Ishikawa (cell line): ENCODE data around the gene CCDC50.

ENCODE experiments used
- CEBPB ChIP-seq: IDR thresholded peaks from 2 replicates; pipeline ENCODE4 v1.6.1; 2012
- EGR1 ChIP-seq: IDR thresholded peaks from 2 replicates; pipeline ENCODE4 v1.6.1; 2012
- EP300 ChIP-seq: IDR thresholded peaks from 2 replicates; pipeline ENCODE4 v1.6.1; 2012; ENCODE audit warnings: borderline replicate concordance
- FOXM1 ChIP-seq: IDR thresholded peaks from 2 replicates; pipeline ENCODE4 v1.6.1; 2012; ENCODE audit warnings: low read depth, borderline replicate concordance
- RAD21 ChIP-seq: IDR thresholded peaks from 2 replicates; pipeline ENCODE4 v1.6.1; 2012; ENCODE audit warnings: low read depth
- REST ChIP-seq: IDR thresholded peaks from 2 replicates; pipeline ENCODE4 v1.6.1; 2012; ENCODE audit warnings: low read depth, mild to moderate bottlenecking
- TAF1 ChIP-seq: IDR thresholded peaks from 2 replicates; pipeline ENCODE4 v1.6.1; 2012; ENCODE audit warnings: low read depth, mild to moderate bottlenecking
- USF1 ChIP-seq: IDR thresholded peaks from 2 replicates; pipeline ENCODE4 v1.6.1; 2012

GRCh38 chr3:191420771-191421170 is 91.6 kb downstream of the CCDC50 start:
- TF ChIP-seq TAF1 (no peak), CEBPB (no peak), REST (no peak), FOXM1 (no peak), EGR1 (no peak), RAD21 (no peak), USF1 (no peak), EP300 (no peak)
